ENCODE data around the gene MT1F. TPM values are rescaled to one million over a fixed set of nuclear protein-coding genes. Genes with fewer than 3 reads are reported as not detected.

MT1F gene
- total and polyA plus RNA-seq, 9 of the 15 experiments (the other 6 are each of a cell fraction or from before 2014, with no cell fraction given), result 0.18 to 0.68 (median 0.29) TPM; not detected in 5

GRCh38 chr16:56608043-56608875, 49.5 kb upstream of the MT1F start, which contains the start of gene MT2A (continued):
- TF ChIP-seq HNRNPLL (IDR thresholded peaks at IDR 0.05; ENCODE audit: low read depth, low read length, poor library complexity, severe bottlenecking) (peak; percentile 41), KAT2B (IDR thresholded peaks at IDR 0.05; ENCODE audit: low read depth, low read length) (no peak), SPI1 (IDR thresholded peaks at IDR 0.05; ENCODE audit: borderline replicate concordance, low read depth, low read length) (no peak), TBP (optimal IDR thresholded peaks at IDR 0.05; ENCODE audit: low read depth, low read length) (peak; percentile 59), ZNF589 (CRISPR knock-in tag; IDR thresholded peaks at IDR 0.05; ENCODE audit: low read depth) (no peak), ZNF253 (CRISPR knock-in tag; conservative IDR thresholded peaks at IDR 0.05) (no peak), PHB2 (IDR thresholded peaks at IDR 0.05; ENCODE audit: low read depth) (no peak), ZNF445 (CRISPR knock-in tag; IDR thresholded peaks at IDR 0.05; ENCODE audit: low read depth) (no peak), THAP7 (CRISPR knock-in tag; IDR thresholded peaks at IDR 0.05) (no peak), CGGBP1 (CRISPR knock-in tag; IDR thresholded peaks at IDR 0.05) (no peak), PHTF2 (CRISPR knock-in tag; IDR thresholded peaks at IDR 0.05) (no peak), ZBTB34 (CRISPR knock-in tag; IDR thresholded peaks at IDR 0.05) (no peak), RFX7 (CRISPR knock-in tag; IDR thresholded peaks at IDR 0.05) (no peak), NR1H2 (CRISPR knock-in tag; IDR thresholded peaks at IDR 0.05) (no peak), SAFB (IDR thresholded peaks at IDR 0.05; ENCODE audit: borderline replicate concordance, low read depth, low read length) (0 out of 2 replicates have a peak, but pooled peaks have one; percentile 52), PRPF4 (IDR thresholded peaks at IDR 0.05; ENCODE audit: insufficient read depth, low read depth, low read length, poor library complexity, severe bottlenecking) (no peak), ELF2 (CRISPR knock-in tag; IDR thresholded peaks at IDR 0.05) (0 out of 2 replicates have a peak, but pooled peaks have one; percentile 47), CTCF (IDR thresholded peaks at IDR 0.05 in 2 of 3, conservative IDR thresholded peaks at IDR 0.05 in 1 of 3; ENCODE audit: insufficient read depth in 2 of 3, low read depth in 1 of 3, low read length in 3 of 3) (no peak), BCL6 (CRISPR knock-in tag; IDR thresholded peaks at IDR 0.05) (no peak), ZBTB1 (CRISPR knock-in tag; IDR thresholded peaks at IDR 0.05; ENCODE audit: borderline replicate concordance, low read depth) (no peak), ZBTB17 (CRISPR knock-in tag; IDR thresholded peaks at IDR 0.05) (peak; percentile 74; the same call in 1 of the 2 replicates), POLR2AphosphoS2 (IDR thresholded peaks at IDR 0.05; ENCODE audit: low read length) (no peak), TCF3 (CRISPR knock-in tag; IDR thresholded peaks at IDR 0.05) (no peak), KDM2B (CRISPR knock-in tag; IDR thresholded peaks at IDR 0.05) (no peak), TAF9B (IDR thresholded peaks at IDR 0.05; ENCODE audit: partially characterized antibody) (no peak), JUNB (CRISPR knock-in tag; conservative IDR thresholded peaks at IDR 0.05) (no peak; the same call in 1 of the 2 replicates)
